GM19397 (cell line): ENCODE results near the gene DOCK3.

Experiments
- ATAC-seq: cut with Tn5 transposase; IDR thresholded peaks from one replicate; pipeline ENCODE4 v1.9.1; 2021; ENCODE audit warnings: mild to moderate bottlenecking, moderate library complexity; ENCODE audit not compliant: unreplicated experiment

Gene DOCK3

GRCh38 chr3:50674349-50675178, at the start of gene DOCK3:
Gene DOCK3 (plus strand): TSS chr3:50674927. CDS start chr3:50675264, 337 bp downstream.
- ATAC-seq = peak; percentile 68

- no peak for ATAC-seq
Observed at GRCh38 chr3:50625231-50626182, 49.2 kb upstream of the DOCK3 start.

- ATAC-seq = no peak
Observed at GRCh38 chr3:50626401-50626800, 48.3 kb upstream of the DOCK3 start.

GRCh38 chr3:50627407-50628051, 47.2 kb upstream of the DOCK3 start:
- ATAC-seq = no peak

- no peak for ATAC-seq
Observed at GRCh38 chr3:50628601-50629000, 46.1 kb upstream of the DOCK3 start.

GRCh38 chr3:50630394-50630793, 44.3 kb upstream of the DOCK3 start:
- no peak for ATAC-seq

GRCh38 chr3:50630877-50631276, 43.9 kb upstream of the DOCK3 start:
- ATAC-seq = no peak

- ATAC-seq = no peak
Observed at GRCh38 chr3:50632450-50632849, 42.3 kb upstream of the DOCK3 start.

- ATAC-seq = no peak
Observed at GRCh38 chr3:50633230-50633790, 41.4 kb upstream of the DOCK3 start.

- ATAC-seq = no peak
Observed at GRCh38 chr3:50635066-50635465, 39.7 kb upstream of the DOCK3 start.

- ATAC-seq = no peak
Observed at GRCh38 chr3:50637011-50637410, 37.7 kb upstream of the DOCK3 start.

- no peak for ATAC-seq
Observed at GRCh38 chr3:50637945-50638344, 36.8 kb upstream of the DOCK3 start.

GRCh38 chr3:50639055-50639494, 35.7 kb upstream of the DOCK3 start:
- ATAC-seq = no peak

GRCh38 chr3:50642382-50642781, 32.3 kb upstream of the DOCK3 start:
- no peak for ATAC-seq

GRCh38 chr3:50644561-50644960, 30.2 kb upstream of the DOCK3 start:
- no peak for ATAC-seq

GRCh38 chr3:50645378-50645777, 29.3 kb upstream of the DOCK3 start:
- no peak for ATAC-seq

GRCh38 chr3:50648313-50648712, 26.4 kb upstream of the DOCK3 start:
- ATAC-seq = no peak

- ATAC-seq = no peak
Observed at GRCh38 chr3:50648944-50649343, 25.8 kb upstream of the DOCK3 start.

GRCh38 chr3:50649451-50649931, 25.2 kb upstream of the DOCK3 start:
- no peak for ATAC-seq

- ATAC-seq = no peak
Observed at GRCh38 chr3:50650018-50650417, 24.7 kb upstream of the DOCK3 start.

GRCh38 chr3:50651445-50651844, 23.3 kb upstream of the DOCK3 start:
- ATAC-seq = no peak
